Loucy (cell line): ENCODE data around the gene DMRT1.
A peak's percentile ranks its signal among the peaks of the same experiment; 100 is the strongest.

Source experiments
- EZH2phosphoT487 ChIP-seq: fragments of 200-600 bp; IDR thresholded peaks from 2 replicates; pipeline ENCODE4 v1.6.1; 2018; ENCODE audit warnings: antibody characterized with exemption, mild to moderate bottlenecking, moderate library complexity, borderline replicate concordance
- TF ChIP-seq, protein P1 (sequence below): fragments of 200-600 bp; sonication (generic); conservative IDR thresholded peaks from 2 replicates; pipeline ENCODE4 v1.5.1; 2014; ENCODE audit warnings: mild to moderate bottlenecking, antibody characterized with exemption, low read length

DNA sequence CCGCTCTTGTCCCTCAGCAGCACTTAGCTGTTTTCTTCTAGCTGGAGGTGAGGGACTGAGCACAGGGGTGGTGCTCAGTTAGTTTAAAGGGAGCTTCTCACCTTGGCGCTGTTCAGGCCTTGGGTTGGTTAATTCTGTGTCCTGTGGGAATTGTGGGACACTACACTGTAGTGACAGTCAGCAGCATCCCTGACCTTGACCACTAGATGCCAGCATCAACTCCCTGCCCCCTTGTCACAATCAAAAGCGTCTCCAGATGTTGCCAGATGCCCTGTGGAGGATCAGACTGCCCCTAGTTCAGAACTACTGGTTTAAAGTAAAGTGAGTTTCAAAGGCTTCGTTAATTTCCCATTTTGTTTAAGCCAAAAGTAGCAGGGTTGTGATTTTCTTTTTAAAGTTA, 69.5 kb downstream of the DMRT1 start:
- TF ChIP-seq, protein P1, sequence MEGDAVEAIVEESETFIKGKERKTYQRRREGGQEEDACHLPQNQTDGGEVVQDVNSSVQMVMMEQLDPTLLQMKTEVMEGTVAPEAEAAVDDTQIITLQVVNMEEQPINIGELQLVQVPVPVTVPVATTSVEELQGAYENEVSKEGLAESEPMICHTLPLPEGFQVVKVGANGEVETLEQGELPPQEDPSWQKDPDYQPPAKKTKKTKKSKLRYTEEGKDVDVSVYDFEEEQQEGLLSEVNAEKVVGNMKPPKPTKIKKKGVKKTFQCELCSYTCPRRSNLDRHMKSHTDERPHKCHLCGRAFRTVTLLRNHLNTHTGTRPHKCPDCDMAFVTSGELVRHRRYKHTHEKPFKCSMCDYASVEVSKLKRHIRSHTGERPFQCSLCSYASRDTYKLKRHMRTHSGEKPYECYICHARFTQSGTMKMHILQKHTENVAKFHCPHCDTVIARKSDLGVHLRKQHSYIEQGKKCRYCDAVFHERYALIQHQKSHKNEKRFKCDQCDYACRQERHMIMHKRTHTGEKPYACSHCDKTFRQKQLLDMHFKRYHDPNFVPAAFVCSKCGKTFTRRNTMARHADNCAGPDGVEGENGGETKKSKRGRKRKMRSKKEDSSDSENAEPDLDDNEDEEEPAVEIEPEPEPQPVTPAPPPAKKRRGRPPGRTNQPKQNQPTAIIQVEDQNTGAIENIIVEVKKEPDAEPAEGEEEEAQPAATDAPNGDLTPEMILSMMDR, result peak; percentile 49
- TF ChIP-seq EZH2phosphoT487, result no peak
